T-helper 22 cell (primary cell): ENCODE results near the gene RASSF8.
"Not testable (repeated sequence)": the region's sequence is repeated elsewhere in the genome, so short reads cannot be mapped to it uniquely, and the experiment has no call there.

Experiments
- DNase-seq: peaks from one replicate; pipeline ENCODE4 v3.0.0-alpha.2; 2020; ENCODE audit warnings: low read depth

RASSF8 gene

DNA sequence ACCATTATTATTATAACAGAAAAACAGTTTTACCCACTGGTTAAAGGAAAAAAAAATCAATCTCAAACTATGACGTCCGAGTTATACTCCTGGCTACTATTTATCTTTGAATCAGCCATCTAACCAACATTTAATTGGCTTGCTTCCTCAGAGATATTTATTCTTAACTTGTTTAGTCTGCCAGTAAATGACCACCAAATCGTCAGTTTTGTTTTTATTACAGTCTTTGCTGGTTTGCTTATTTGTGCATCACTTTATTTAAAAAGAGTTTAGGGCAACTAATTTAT is 71.2 kb downstream of the RASSF8 start:
- DNase-seq = no peak

DNA sequence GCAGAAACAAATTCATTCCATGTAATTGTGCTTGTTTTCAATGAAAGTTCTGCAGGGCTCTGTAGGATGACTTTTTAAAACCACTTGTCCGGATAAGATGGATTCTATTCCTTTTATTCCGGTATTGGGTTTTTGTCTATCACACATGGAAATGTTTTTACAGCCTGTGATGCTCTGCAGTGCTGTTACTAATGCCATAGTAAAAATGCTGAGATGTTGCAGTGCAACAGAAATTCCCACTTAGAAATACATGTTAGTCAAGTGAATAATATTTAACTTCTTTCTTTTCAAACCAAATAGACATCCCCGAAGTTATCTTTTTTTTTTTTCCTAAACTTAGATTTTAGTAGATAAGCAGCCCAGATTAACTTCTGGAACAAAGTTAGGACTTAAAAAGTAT is 71.9 kb downstream of the RASSF8 start:
- DNase-seq = no peak

DNA sequence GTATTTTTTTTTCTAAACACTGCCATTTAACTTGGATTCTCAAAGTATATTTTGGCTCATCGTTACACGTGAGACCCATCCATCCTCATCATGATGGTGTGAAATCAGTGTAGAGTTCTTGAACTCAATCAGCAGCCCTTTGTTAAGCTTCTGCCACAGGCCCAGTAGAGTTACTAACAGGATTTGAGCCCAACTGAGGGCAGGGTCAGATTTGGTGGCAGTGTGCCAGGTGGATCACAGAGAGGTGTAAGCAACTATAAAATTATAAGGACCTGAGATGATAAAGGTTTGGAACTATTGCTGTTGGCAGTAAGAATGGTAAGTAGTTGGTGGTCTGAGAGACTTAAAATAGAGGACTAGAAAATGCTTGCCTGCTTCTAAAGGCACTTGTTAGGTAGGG is 72.8 kb downstream of the RASSF8 start:
- no peak for DNase-seq

DNA sequence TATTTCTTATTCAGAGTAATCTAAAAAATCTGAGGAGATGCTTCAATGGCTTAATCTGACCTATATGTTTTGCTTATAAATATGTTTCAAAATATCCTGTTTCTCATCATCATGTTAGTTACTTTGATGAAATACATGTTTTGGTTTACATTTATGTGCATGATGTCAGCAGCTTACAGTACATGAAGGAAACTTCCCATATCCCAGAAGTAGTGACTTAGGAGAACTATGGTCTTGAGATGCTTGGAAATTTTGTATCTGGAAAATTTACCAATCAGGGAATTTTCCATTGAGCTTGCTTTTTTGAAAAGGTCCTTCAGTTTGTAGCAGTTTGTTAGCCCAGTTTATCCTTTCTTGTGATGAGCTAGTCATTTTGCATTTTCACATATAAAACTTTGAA is 73.3 kb downstream of the RASSF8 start:
- DNase-seq = no peak

DNA sequence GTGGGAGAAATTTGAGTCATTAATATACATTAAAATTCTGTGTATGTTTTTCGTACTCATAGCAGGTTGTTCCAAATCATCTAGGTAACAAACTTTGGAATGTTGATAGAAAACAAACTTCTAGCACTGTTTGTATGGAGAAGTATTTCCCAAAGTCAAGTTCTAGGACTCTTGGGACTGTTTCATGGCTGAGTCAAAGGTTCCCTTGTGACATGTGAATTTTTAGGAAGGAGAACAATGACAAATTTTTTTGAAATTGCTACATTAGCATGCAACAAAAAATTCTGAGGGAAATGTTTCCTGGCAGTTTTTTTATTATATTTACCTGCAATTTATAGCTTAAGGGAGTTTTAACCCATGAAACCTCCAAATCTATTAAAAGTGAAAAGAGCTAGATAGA is 73.8 kb downstream of the RASSF8 start:
- no peak for DNase-seq

DNA sequence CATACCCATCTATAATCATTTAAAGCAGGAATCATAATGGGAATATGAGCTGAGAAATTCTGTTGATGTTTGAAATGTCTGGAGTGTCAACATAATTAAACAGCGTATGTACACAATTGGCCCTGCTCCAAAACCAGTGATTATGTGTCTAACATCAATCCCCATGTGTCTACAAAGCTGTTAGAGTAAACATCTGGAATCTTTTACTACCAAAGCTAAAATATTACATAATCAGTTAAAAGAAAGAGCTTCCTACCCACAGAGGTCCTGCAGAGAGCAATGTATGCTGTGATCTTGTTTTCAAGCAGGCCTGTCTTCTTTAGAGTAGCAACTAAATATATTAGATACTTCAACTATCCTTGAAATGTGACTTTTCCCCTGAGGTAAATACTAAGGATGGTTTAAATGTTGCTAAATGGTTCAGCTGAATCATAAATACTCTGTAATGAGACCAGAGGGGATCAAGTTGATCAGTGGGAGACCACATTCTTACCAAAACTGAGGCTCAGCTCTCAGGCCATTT is 74.3 kb downstream of the RASSF8 start:
- no peak for DNase-seq

DNA sequence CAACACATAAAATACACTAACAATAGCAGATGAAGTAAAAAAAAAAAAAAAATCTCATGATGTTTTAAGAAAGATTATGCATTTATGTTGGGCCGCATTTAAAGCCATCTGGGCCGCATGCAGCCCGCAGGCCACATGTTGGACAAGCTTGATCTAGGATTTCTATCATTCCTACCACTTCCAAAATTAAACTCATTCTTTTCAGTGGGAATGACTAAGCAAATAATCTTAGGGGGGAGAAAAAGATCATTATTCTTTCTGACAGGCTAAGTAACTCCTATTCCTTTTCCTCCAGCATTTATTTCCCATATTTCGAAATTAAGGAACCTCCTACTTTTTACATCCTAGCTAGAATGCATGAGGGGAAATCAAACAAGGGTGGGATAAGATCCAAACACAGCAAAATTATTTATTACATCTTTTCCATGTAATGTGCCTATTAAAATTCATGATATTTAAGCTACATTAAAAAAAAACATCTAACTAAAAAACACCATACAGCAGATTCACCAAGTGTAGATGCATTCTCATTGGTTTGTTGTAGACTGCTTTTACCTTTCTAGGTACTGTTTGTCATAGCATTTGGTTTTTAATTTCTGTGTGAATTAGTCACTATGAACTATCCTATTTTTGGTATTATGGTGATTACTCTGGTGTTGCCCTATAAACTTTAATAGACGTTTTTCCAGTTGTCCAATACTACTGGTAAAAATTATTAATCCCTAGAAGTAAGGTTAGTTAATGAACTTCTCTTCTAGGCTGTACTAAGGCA is 76.1 kb downstream of the RASSF8 start:
- no peak for DNase-seq

DNA sequence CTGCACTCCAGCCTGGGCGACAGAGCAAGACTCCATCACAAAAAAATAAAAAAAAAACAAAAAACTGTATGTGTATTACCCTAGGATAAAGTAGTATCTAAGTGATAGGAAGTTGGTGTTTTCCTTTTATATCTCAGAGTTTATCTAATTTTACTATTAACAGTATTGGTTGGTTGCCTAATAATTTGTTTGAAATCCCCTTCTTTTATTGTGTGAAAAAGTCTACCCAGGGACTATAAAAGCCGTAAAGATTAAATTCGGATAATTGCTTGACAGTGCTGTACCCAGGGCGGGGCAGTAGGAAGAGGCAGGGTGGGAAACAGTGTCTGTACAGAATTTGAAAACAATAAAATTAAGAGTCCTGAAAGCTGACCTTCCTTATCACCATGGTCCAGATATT is 78.4 kb downstream of the RASSF8 start:
- no peak for DNase-seq

DNA sequence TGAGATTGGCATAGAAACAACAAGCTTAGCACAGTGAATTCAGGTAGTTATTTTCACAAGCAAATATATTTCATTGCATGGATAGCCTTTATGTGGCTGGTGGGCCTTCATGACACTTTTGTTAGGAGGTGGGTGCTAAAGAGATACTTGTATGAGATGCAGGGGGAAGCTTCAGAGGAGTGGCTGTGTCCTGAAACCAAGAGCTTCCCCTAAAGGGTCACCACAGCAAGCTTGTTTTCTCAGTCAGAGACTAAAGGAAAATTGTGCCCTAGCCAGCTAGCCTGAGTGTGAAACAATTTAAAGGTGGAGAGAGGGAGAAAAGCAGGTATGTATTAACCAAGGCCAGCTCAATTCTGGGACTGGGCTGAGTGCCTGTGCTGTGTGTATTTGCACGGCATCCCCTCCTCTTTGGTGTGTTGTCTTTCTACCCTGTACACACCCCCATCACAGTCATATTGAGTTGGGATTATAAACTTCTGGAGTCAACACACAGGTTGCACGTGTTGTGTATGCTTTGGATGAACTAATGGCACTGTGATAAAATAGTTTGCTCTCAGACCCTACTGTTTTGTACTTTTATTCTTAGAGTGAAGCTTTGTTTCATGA is 79.2 kb downstream of the RASSF8 start:
- DNase-seq = no peak

DNA sequence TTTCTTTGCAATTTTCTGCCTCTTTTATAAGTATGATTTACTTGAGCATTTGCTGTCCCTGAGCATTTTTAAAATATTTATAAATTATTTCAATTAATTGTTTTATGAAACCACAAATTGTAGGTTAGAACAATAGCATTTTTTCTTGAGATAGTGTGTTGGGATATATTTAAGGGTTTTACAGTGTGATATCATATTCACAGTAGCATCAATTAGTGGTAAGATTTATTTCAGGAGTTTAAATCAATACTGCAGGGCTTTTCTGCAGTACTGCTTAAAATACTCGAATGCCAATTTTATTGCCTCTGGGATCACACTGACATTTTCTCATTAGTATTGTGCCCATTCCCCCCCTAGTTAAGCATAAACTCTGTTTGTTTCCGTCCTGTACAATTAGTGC is 84.2 kb downstream of the RASSF8 start:
- DNase-seq = no peak

DNA sequence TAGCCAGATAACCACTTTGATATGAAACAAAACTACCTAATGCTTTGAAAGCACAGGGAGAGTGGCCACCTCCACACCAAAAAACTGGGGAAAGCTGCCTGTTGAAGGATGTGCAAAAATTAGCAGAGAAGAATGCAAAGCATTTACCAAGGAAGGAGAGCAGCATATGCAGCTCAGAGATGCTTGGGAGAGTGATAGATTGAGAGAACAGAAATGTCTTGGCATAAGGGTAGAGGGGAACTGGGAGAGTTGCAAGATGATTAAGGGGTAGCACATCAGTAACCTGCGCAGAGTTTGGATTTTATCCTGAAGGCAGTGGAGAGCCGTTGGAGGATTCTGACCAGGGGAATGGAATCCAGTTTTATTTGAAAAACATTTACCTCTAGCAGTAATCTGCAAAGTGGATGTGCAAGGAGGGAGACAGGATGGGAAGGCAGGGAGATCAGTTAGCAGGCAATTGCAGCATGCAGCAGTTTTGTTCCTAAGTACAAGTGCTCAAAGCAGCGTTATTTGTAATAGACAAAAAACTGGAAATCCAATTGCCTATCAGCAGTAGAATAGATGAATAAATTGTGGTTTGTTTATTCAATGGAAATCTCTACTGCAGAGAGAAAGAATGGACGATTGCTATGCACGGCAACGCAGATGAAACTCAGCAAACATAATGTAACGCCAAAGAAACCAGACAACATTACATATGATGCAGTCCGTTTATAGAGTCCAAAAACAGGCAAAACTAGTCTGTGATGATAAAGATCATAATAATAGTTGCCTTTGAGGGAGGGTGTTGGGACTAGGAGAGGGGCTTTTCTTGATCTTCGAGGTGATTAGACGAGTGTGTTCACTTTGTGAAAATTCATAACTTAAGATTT is 84.9 kb downstream of the RASSF8 start:
- DNase-seq = no peak

DNA sequence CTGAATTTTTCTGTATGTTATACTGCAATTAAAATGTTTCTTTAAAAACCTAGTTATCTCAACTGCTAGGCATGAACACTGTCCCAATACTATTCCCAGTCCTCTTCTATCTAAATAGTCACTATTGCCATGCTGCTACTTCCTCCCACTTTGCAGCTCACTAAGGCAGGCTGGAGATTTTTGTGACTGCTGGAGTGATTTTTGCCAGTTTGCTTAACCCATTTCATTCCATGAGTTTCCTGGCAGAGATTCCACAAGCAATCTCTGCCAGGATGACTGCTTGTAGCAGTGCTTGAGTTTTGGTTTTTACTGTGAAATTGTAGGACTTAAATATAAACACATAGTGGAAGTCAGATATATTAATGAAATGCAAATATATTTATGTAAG is 85.5 kb downstream of the RASSF8 start:
- no peak for DNase-seq

DNA sequence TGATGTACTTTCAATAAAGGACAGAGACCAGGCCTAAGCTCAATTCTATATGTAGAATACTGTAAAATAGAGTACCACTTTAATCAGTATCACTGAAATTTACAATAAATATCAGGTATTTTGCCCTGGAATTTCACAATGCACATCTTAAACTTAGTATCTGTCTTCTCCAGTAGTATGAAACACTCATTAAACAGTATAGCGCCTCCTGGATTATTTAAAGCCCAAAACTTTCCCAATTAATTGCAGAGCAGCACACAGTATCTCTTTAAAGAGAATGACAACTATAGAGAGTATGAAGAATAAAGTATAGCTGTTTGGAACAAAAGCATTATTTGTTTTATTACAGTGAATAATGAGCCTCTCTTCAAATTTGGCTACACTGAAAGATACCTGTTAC is 86.1 kb downstream of the RASSF8 start:
- no peak for DNase-seq

DNA sequence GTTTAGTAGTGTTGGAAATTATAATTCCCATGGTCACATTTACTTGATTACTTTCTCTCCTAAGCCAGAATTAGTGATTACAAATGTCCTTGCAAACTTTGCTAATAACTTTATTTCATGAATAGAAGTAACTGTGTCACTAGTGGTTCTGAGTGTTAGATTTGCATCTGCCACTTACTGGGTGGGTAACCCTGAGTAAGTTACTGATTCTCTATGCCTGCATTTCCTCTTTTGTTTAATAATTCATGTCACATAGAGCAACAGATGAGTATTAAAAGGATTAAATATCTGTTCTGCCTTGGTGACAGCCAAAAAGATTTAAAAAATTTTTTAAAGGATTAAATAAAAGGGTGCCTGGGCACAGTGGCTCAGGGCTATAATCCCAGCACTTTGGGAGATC is 87.7 kb downstream of the RASSF8 start:
- DNase-seq = no peak

DNA sequence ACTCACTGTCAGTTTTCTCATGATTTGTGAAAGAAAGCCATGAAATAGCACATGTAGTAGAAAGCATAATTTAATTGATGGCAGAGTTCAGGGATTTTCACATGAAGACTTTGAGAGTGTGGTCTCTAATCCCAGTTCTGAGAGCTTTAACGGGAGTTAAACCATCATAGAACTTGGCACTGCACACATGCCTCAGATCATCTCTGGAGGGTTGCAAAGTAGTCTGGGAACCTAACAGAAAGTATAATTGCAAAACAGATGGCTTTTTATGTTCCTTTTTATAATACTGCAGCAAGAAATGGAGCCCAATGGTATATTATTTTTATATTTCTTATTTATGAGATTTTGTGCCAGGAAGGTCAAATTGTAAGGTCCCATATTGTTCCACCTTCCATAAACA is 88.4 kb downstream of the RASSF8 start:
- no peak for DNase-seq

DNA sequence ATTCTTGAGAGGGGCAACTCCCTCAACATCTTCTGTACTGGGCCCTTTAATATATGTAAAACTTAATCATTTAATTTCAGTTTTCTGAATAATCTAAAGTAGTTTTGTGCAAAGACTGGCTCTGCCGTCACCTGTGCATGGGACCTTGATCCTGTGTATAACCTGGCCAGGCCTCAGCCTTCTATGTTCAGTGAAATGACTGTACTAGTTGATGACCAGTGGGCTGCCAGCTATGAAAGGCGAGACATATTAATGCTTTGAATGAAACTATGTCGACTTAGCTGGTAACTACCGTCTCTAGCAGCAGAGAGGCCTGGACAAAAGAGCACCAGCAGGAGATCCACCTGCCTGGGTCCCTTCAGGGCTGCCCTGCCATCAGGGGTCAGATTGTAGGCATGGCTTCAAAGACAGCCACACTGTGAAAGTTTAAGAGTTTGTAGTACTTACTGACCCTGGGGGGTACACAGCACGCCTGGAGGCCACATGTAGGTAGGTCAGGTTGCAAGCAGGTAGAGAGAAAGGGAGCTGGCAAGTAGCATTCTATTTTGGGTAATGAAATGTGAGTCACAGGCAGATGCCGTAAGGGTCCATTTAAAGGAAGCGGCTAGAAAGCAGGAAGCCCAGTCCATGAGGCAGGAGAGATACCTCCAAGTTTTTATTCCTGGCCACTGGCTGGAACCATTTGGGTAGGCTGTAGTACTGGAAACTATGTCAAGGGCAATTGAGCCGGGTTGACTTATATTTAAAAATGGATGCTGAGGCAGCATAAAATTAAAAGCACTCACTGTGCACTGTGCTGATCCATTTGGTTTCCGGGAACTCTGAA is 89.1 kb downstream of the RASSF8 start:
- no peak for DNase-seq

DNA sequence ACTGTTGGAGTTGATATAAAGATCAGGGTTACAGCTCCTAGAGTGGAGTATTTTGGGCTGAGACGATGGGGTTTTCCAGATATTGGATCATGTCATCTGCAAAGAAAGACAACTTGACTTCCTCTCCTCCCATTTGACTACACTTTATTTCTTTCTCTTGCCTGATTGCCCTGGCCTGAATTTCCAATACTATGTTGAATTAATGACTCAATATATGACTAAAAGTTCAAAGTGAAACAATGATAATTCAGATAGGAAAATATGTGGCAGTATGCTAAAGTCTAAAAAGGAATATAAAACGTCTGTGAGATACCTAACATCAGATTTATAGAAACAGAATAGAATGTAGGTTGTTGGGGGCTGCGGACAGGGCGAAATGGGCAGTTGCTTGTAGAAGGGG is 94.2 kb downstream of the RASSF8 start:
- DNase-seq = no peak

DNA sequence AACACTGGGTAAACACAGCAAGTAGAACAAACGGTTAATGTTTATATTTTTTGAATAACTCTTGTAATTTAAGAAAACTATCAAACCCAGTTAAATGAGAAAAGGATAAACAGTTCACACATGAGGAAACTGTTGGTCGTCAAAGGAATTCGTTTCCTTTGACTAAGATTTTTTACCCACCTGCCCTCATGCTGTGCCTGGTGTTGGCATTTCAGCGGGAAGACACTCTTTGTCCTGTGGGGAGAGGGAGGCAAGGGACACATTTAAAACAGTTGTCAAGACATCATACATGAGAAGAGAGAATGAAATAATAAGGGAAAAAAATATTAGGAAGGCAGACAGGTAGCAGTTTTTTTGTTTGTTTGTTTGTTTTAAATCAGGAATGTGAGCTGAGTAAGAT is 95.9 kb downstream of the RASSF8 start:
- DNase-seq = no peak

DNA sequence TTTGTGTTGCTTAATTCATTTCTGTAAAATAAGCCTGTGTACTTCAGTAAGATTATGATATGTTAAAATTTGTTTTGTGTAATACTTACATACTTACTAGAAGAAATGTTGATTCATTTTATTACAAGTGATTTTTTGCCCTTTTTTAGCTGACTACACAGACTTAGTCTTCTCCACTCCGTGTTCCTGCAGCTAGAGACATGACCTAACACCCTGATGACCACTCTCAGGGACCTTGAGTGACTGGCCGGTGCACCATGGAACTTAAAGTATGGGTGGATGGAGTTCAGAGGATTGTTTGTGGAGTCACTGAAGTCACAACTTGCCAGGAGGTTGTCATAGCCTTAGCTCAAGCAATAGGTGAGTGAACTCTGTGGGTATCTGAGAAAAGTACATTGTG is 96.6 kb downstream of the RASSF8 start:
- DNase-seq = no peak

DNA sequence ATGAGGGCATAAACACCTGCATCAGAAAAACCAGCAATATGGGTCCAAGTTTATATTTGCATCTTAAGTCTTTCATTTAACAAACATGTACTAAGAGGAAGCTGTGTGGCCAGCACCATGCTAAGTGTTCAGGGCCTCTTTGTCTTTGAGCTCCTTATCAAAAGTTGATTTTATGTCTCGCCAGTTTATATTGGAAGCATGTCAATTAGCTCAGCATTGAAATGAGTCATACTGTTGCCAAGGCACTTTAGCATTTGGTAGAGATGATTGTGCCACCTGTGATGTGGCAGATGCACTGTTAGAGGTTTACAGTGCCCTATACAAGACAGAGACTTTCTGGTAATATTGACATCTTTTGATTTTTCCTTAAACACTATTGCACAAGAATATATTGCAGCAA is 97.9 kb downstream of the RASSF8 start:
- DNase-seq = no peak

DNA sequence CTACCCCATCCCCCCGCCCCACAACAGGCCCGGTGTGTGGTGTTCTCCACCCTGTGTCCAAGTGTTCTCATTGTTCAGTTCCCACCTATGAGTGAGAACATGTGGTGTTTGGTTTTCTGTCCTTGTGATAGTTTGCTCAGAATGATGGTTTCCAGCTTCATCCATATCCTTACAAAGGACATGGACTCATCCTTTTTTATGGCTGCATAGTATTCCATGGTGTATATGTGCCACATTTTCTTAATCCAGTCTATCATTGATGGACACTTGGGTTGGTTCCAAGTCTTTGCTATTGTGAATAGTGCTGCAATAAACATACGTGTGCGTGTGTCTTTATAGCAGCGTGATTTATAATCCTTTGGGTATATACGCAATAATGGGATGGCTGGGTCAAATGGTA is 98.8 kb downstream of the RASSF8 start:
- DNase-seq = not testable (repeated sequence)

DNA sequence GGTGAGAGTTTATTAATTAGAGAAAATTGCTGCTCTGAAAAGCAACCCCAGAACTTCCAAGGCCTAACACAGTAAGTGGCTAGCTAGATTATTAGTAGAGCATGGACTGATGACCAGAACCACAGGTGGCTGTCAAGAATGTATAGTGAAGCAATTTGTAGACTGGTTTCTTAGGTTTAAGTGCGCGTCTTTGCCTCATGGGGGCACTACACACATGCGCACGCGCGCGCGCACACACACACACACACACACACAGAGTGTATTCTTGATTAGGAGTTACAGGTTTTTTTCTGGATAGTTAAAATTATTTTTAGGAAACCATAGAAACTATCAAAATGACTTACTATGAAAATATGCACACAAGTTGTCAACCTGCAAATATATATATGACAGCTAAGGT is 99.8 kb downstream of the RASSF8 start:
- no peak for DNase-seq
